Measurements from ENCODE around the gene MMP24OS. TPM values are rescaled to one million over a fixed set of nuclear protein-coding genes. Genes with fewer than 3 reads are reported as not detected.

Gene MMP24OS
- total RNA-seq, 3 donors from 2014 or later = 17.4 to 34.1 (median 32.9) TPM

DNA sequence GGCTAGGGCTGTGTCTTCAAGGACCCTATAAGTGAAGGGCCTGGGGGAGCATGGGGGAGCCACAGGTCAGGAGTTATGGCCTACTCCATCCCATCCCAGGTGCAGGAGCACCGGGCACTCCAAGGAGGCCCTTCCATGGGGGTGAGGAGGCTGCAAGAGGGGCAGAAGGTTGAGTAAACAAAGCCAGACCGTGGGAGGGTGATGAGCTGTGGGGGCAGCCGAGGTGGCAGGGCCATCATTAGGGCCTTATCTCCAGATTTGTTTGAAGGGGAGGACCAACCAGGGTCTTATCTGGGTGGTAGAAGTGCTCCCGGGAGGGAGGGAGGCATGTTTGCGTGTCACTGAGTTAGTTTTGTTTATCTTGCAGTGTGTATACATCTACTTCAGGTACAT lies 16.4 kb upstream of the MMP24OS start:
- no peak for DNase-seq (ENCODE audit: low spot score in 2 of 2)
- H3K27me3 ChIP-seq = peaks cover 0 to 10% of the 10 kb centered on the region in 2 donors
- no peaks in the 10 kb centered on the region for H3K36me3 ChIP-seq
- no peaks in the 10 kb centered on the region for H3K4me1 ChIP-seq
- H3K9me3 ChIP-seq = no peaks in the 10 kb centered on the region
- H3K4me3 ChIP-seq = no peak overlapping the region
- intact Hi-C loops (cut with DNase I; ENCODE audit: low total_unique reads) = no loop called here
- TF ChIP-seq, protein P1, sequence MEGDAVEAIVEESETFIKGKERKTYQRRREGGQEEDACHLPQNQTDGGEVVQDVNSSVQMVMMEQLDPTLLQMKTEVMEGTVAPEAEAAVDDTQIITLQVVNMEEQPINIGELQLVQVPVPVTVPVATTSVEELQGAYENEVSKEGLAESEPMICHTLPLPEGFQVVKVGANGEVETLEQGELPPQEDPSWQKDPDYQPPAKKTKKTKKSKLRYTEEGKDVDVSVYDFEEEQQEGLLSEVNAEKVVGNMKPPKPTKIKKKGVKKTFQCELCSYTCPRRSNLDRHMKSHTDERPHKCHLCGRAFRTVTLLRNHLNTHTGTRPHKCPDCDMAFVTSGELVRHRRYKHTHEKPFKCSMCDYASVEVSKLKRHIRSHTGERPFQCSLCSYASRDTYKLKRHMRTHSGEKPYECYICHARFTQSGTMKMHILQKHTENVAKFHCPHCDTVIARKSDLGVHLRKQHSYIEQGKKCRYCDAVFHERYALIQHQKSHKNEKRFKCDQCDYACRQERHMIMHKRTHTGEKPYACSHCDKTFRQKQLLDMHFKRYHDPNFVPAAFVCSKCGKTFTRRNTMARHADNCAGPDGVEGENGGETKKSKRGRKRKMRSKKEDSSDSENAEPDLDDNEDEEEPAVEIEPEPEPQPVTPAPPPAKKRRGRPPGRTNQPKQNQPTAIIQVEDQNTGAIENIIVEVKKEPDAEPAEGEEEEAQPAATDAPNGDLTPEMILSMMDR (IDR thresholded peaks at IDR 0.05) = no peak
- TF ChIP-seq POLR2A (IDR thresholded peaks at IDR 0.05) (no peak), POLR2AphosphoS5 (IDR thresholded peaks at IDR 0.05) (no peak)
- H3K27ac ChIP-seq = no peak overlapping the region

DNA sequence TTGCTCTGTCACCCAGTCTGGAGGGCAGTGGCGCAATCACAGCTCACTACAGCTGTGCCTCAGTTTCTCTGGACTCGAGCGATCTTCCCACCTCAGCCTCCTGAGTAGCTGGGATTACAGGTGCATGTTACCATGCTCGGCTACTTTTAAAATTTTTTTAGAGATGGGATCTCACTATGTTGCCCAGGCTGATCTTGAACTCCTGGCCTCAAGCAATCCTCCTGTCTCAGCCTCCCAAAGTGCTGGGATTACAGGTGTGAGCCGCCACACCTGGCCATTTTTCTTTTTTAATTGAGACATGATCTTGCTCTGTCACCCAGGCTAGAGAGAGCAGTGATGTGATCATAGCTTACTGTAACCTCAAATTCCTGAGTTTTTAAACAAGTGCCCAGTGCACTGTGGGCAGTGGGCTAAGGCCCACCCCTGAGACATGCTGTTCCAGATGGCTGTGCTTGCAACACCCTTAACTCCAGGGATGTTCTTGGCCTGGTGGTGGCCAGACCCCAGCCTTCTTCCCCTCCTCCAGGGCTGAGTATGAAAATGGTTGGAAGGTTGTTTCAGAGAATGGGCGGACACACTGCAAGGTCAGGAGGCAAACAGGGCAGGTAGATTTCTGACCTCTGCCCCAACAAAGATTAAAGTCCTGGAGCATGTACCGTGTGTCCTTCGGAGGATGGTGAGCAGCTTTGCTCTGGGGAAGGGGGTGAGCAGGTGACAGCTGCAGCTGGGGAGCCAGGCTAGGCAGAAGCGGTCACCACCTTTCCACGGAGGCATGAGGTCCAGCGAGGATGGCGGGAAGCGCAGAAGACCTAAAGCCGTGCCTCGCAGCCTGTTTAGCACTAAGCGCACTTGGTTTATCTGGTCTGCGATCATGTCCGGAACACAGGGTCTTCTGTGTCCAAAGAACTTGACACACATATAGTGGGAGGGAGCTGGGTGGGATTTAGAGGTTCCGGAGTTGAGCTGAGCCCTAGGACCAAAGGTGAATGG lies 15.7 kb upstream of the MMP24OS start:
- H3K4me1 ChIP-seq = no peaks in the 10 kb centered on the region
- H3K4me3 ChIP-seq = no peak overlapping the region
- H3K9me3 ChIP-seq = no peaks in the 10 kb centered on the region
- DNase-seq (ENCODE audit: low spot score in 2 of 2) = no peak
- intact Hi-C loops (cut with DNase I; ENCODE audit: low total_unique reads) = no loop called here
- H3K36me3 ChIP-seq = no peaks in the 10 kb centered on the region
- peaks cover 0 to 10% of the 10 kb centered on the region in 2 donors for H3K27me3 ChIP-seq
- TF ChIP-seq POLR2A (IDR thresholded peaks at IDR 0.05) (no peak), POLR2AphosphoS5 (IDR thresholded peaks at IDR 0.05) (no peak)
- TF ChIP-seq, protein P1 (IDR thresholded peaks at IDR 0.05) = no peak
- no peak overlapping the region for H3K27ac ChIP-seq

DNA sequence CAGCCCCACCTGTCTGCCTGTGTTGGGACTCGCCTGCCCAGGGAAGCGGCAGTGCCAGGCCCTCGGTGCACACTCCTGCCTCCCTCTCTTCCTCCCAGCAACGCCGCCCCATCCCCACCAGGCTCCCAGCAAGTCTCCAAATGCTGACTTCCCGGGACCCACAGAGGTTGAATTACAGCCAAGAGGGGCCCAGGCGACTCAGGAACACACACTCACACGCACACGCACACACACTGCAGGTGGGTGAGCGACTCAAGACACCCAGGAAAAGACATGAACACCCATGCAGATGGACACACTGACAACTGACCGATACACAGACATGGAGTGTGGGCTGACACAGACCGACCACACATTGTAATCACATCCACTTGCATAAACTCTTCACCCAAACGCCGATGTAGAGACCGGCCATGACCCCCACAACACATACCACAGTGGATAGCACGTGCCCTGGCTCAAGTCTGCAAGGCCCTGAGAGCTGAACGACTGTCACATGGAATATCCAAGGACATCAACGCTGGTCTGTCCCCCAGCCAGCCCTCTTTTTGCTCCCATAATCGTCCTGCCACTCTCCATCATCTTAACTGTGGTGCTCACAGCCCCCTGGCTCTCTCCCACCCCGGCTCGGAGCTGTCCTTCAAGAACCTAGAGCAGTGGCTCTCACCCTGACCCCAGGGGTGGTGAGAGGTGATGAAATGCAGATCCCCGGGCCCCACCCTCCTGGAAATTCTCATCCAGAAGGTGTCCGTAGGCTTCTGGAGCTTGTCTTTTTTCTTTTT lies 14.8 kb upstream of the MMP24OS start:
- TF ChIP-seq, protein P1 (IDR thresholded peaks at IDR 0.05) = no peak
- TF ChIP-seq POLR2A (IDR thresholded peaks at IDR 0.05) (no peak), POLR2AphosphoS5 (IDR thresholded peaks at IDR 0.05) (no peak)
- H3K27me3 ChIP-seq = peaks cover 0 to 10% of the 10 kb centered on the region in 2 donors
- no peaks in the 10 kb centered on the region for H3K9me3 ChIP-seq
- DNase-seq (ENCODE audit: low spot score in 2 of 2) = no peak
- H3K36me3 ChIP-seq = no peaks in the 10 kb centered on the region
- no peaks in the 10 kb centered on the region for H3K4me1 ChIP-seq
- no peak overlapping the region for H3K27ac ChIP-seq
- H3K4me3 ChIP-seq = no peak overlapping the region
- intact Hi-C loops (cut with DNase I; ENCODE audit: low total_unique reads) = no loop called here

DNA sequence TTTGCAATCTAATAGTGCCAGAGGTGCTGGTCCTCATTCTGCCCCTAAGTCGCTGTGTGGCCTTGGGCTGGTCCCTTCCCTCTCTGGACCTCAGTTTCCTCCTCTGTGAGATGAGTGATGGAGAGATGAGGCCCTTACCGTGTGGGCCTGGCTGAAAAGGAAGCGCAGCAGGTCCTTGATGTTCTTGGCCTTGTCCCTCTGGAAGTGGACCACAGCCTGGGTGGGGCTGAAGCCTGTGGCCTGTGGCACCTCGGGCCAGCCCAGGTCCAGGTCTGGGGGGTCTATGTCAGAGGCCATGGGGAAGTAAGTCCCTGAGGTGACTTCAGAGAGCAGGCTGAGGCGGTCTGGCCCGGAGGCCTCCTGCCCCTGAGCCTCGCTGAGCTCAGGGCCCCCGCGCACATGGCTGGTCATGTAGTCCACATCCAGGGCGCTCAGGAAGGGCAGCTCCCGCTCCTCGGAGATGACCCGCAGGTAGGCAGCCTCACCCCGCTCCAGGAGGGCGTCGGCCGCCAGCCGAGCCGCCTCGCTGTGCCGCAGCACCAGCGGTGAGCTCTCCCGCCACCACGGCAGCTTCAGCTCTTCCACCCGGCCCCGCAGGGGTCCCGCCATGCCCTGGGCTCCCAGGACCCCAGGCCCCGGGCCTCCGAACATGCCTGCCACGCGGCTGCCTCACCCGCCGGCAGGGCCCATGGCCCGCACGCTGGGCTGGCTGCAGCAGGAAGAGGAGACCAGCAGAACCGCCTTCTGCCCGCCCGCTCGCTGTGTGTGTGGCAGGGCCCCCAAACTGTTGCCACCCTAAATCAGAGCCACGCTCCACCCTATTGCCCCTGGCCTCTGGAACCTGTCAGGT lies 14.0 kb upstream of the MMP24OS start, which contains the start of gene FAM83C:
FAM83C (minus strand) TSS at position 772 of the 850 bp plus-strand sequence; CDS start at position 651, 121 bp downstream.
- Histone ChIP-seq H3K4me1 (no peaks in the 10 kb centered on the region), H3K36me3 (no peaks in the 10 kb centered on the region), H3K27ac (no peak within 1 kb of the TSS), H3K9me3 (no peaks in the 10 kb centered on the region), H3K27me3 (peaks cover 0 to 10% of the 10 kb centered on the region in 2 donors), H3K4me3 (no peak within 1 kb of the TSS)
- no peak for DNase-seq (ENCODE audit: low spot score in 2 of 2)
- intact Hi-C loops (cut with DNase I; ENCODE audit: low total_unique reads) = no loop called here
- TF ChIP-seq POLR2A (IDR thresholded peaks at IDR 0.05) = no peak
- no peak for TF ChIP-seq POLR2AphosphoS5 (IDR thresholded peaks at IDR 0.05)
- TF ChIP-seq, protein P1 (IDR thresholded peaks at IDR 0.05) = no peak

All from breast epithelium (tissue), 4 donors.